Measurements from ENCODE around the gene PQBP1.
"Not testable (repeated sequence)": the region's sequence is repeated elsewhere in the genome, so short reads cannot be mapped to it uniquely, and the experiment has no call there.

Gene PQBP1

DNA sequence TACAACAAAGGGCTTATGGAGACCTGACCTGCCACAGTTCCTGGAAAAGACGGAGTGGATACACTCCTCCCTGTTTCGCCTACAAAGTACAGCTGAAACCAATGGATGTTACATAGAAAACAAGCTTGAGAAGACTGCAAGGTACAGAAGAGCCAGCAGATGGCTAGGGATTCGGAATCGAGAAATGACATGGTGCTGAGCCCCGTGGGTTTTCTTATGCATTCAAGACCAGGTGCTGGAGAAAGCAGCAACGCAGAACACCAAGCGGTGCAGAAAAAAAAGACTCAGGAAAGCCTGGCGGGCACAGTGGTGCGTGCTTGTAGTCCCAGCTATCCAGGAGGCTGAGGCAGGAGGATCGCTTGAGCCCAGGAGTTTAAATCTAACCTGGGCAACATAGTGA, 14.0 kb upstream of the PQBP1 start:
- DNase-seq (ENCODE audit: low read depth): no peak
- in situ Hi-C loops (cut with HindIII; ENCODE audit: low sequenced_read_pairs): no loop called here
- H3K4me3 ChIP-seq (ENCODE audit: low read depth, low read length): no peak overlapping the region
- TF ChIP-seq, protein P1, sequence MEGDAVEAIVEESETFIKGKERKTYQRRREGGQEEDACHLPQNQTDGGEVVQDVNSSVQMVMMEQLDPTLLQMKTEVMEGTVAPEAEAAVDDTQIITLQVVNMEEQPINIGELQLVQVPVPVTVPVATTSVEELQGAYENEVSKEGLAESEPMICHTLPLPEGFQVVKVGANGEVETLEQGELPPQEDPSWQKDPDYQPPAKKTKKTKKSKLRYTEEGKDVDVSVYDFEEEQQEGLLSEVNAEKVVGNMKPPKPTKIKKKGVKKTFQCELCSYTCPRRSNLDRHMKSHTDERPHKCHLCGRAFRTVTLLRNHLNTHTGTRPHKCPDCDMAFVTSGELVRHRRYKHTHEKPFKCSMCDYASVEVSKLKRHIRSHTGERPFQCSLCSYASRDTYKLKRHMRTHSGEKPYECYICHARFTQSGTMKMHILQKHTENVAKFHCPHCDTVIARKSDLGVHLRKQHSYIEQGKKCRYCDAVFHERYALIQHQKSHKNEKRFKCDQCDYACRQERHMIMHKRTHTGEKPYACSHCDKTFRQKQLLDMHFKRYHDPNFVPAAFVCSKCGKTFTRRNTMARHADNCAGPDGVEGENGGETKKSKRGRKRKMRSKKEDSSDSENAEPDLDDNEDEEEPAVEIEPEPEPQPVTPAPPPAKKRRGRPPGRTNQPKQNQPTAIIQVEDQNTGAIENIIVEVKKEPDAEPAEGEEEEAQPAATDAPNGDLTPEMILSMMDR (IDR thresholded peaks at IDR 0.05; ENCODE audit: low read depth, low read length, missing control alignments): no peak

DNA sequence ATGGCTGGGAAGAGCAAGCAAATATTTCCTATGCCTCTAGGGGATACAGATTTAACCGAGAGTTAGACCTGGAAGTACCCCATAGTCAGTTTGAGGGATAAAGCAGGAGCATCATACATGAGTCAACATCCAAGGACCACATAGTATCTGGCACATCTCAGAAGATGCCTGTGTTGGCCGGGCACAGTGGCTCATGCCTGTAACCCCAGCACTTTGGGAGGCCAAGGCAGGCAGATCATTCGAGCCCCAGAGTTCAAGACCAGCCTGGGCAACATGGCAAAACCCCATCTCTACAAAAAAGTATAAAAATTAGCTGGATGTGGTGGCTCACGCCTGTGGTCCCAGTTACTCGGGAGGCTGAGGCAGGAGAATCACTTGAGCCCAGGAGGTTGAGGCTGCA, 11.1 kb upstream of the PQBP1 start:
- in situ Hi-C loops (cut with HindIII; ENCODE audit: low sequenced_read_pairs); H3K4me3 ChIP-seq (ENCODE audit: low read depth, low read length); DNase-seq (ENCODE audit: low read depth): not testable (repeated sequence)

GRCh38 chrX:48890296-48890925, 7.3 kb upstream of the PQBP1 start:
- DNase-seq (ENCODE audit: low read depth): no peak
- H3K4me3 ChIP-seq (ENCODE audit: low read depth, low read length): peak overlapping the region; percentile 45
- in situ Hi-C loops (cut with HindIII; ENCODE audit: low sequenced_read_pairs): no loop called here
- TF ChIP-seq, protein P1 (IDR thresholded peaks at IDR 0.05; ENCODE audit: low read depth, low read length, missing control alignments): no peak

DNA sequence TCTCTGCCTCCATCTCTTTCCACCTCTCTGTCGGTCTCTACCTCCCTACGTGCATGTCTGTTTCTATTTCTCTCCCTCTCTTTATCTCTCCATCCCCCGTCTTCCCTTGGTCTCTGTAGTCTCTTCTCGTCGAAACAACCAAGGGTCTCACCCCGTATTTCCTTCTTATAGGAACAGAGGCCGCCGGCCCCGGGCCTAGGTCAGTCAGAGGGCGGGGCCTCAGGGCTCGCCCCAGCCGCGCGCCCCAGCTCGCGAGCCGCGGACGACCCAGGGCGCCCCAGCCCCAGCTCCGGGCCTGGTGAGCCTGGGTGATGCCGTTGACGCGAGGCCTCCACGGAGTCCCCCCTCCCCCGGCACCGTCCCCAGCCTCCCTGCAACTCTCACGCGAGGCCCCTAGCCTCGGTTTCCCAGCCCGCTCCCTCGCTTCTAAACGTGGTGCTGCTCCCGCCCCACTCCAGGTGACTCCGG, 6.8 kb upstream of the PQBP1 start:
- peak overlapping the region; percentile 45 for H3K4me3 ChIP-seq (ENCODE audit: low read depth, low read length)
- in situ Hi-C loops (cut with HindIII; ENCODE audit: low sequenced_read_pairs): no loop called here
- TF ChIP-seq, protein P1 (IDR thresholded peaks at IDR 0.05; ENCODE audit: low read depth, low read length, missing control alignments): no peak
- no peak for DNase-seq (ENCODE audit: low read depth)

- H3K4me3 ChIP-seq (ENCODE audit: low read depth, low read length): peak overlapping the region; percentile 45
- in situ Hi-C loops (cut with HindIII; ENCODE audit: low sequenced_read_pairs): no loop called here
- DNase-seq (ENCODE audit: low read depth): peak; percentile 35
- TF ChIP-seq, protein P1 (IDR thresholded peaks at IDR 0.05; ENCODE audit: low read depth, low read length, missing control alignments): peak; percentile 48
These were observed 6.1 kb upstream of the PQBP1 start for GRCh38 chrX:48891402-48892288.

GRCh38 chrX:48892896-48893295, 4.8 kb upstream of the PQBP1 start:
- no peak for DNase-seq (ENCODE audit: low read depth)
- in situ Hi-C loops (cut with HindIII; ENCODE audit: low sequenced_read_pairs): no loop called here
- TF ChIP-seq, protein P1 (IDR thresholded peaks at IDR 0.05; ENCODE audit: low read depth, low read length, missing control alignments): no peak
- H3K4me3 ChIP-seq (ENCODE audit: low read depth, low read length): no peak overlapping the region

Measured in astrocyte of the cerebellum (primary cell).